ENCODE measurements around the gene THAP5.

Gene THAP5

DNA sequence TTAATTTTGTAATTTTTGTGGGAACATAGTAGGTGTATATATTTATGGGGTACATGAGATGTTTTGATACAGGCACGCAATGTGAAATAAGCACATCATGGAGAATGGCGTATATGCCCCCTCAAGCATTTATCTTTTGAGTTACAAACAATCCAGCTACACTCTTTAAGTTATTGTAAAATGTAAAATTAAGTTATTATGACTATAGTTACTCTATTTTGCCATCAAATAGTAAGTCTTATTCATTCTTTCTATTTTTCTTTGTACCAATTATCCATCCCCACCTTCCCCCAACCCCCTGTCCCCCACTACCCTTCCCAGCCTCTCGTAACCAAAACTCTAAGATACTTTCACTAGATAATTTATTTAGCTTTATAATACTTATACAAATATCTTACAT, 35.8 kb downstream of the THAP5 start:
- no peak for DNase-seq (ENCODE audit: low spot score)

DNA sequence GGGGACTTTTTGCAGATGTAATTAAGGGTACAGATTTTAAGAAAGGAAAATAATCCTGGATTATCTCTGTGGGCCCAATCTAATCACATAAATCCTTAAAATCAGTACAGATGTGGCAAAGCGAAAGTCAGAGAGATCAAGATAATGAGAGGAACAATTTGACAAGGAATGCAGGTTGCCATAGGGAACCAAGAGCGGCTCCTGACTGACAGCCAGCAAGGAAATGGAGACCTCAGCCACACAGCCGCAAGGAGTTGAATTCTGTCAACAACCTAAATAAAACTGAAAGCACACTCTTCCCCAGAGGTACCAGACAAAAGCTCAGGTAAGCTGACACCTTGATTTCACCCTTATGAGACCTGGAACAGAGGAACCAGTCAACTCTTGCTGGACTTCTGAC, 40.2 kb downstream of the THAP5 start:
- DNase-seq (ENCODE audit: low spot score): no peak

- DNase-seq (ENCODE audit: low spot score): no peak
Observed at GRCh38 chr7:108528183-108528712, 41.3 kb downstream of the THAP5 start.

DNA sequence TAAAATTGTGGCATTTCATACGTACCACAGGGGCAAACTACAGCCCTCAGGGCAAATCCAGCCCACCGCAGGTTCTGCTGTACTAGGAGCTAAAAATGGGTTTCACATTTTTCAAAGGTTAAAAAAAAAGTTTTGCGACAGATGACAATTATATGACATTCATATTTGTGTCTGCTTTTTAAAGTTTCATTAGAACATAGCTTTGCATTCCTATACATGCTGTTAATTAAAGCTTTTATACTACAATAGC, 42.8 kb downstream of the THAP5 start:
- no peak for DNase-seq (ENCODE audit: low spot score)

DNA sequence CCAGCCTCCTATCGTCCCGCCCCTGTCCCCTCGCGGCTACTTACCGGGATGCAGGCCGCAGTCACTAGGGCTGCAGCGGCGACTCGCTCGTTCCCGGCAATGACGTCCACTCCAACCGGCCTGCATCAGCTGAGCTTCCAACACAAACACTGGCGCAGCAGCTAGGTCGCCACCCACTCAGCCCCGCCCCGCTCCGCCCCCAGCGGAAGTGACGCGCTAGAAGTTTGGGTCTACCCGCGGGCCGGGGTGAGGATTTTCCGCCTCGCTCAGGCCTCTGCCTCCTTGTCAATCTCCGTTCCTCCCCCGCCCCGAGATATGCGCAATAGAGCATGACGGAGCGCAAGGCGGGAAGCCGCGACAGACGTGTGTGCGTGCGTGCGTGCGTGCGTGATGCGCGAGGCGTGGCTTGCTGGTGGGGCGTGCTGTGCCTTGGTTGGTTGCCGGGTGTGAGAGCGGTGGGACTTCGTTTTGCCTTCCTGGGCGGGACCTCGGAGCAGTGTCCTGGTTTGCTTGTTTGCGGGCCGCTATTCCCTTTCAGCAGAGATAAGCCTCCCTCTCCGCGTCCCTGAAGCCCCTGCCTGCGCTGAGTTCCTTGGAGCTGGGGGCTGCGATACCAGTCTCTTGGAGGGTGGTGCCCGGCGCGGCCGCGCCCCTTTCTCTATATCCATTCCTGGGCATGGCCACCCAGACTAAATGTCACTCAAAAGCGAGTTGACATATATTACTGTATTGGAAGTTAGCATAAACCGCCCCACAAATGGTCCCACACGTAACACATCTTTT, 43.3 kb downstream of the THAP5 start, which contains the start of gene PNPLA8:
PNPLA8 (minus strand) TSS at position 151 of the 783 bp plus-strand sequence. CDS start 10,644 bp downstream, outside the sequence.
- peak; percentile 100 for DNase-seq (ENCODE audit: low spot score)

GRCh38 chr7:108525327-108525984, 44.0 kb downstream of the THAP5 start:
- no peak for DNase-seq (ENCODE audit: low spot score)

GRCh38 chr7:108522780-108523179, 46.7 kb downstream of the THAP5 start:
- DNase-seq (ENCODE audit: low spot score): no peak

GRCh38 chr7:108517951-108518350, 51.6 kb downstream of the THAP5 start:
- DNase-seq (ENCODE audit: low spot score): no peak

GRCh38 chr7:108515630-108516029, 53.9 kb downstream of the THAP5 start:
- no peak for DNase-seq (ENCODE audit: low spot score)

- no peak for DNase-seq (ENCODE audit: low spot score)
Observed at GRCh38 chr7:108515013-108515412, 54.5 kb downstream of the THAP5 start.

Measured in Ammon's horn (tissue), 1 donor.